Peyer's patch (tissue), 4 donors: Measurements from ENCODE around the gene RRP1B. TPM values are rescaled to one million over a fixed set of nuclear protein-coding genes. Genes with fewer than 3 reads are reported as not detected.

Experiments used
- DNase-seq, 3 donors: peaks; one replicate each; pipeline ENCODE4 v3.0.0-alpha.2; 2017 to 2019
- H3K27ac ChIP-seq, 4 donors: fragments of 200-600 bp; sonication (generic); one replicate each; pipeline ENCODE4 v1.5.1; 2016 to 2019
- H3K27me3 ChIP-seq, 2 donors: fragments of 200-600 bp; sonication (generic); one replicate each; pipeline ENCODE4 v1.5.1; 2019
- H3K36me3 ChIP-seq, 3 donors: fragments of 200-600 bp; sonication (generic); one replicate each; pipeline ENCODE4 v1.5.1; 2016 to 2019
- H3K4me1 ChIP-seq, 4 donors: fragments of 200-600 bp; sonication (generic); one replicate each; pipeline ENCODE4 v1.5.1; 2016 to 2019
- H3K4me3 ChIP-seq, 4 donors: fragments of 200-600 bp; sonication (generic); 1 replicate in 3 of 4; 2 replicates in 1 of 4; pipeline ENCODE4 v1.5.1; 2016 to 2019; ENCODE audit warnings: mild to moderate bottlenecking in 1 of 4
- H3K9me3 ChIP-seq, 4 donors: fragments of 200-600 bp; sonication (generic); one replicate each; pipeline ENCODE4 v1.5.1; 2016 to 2019; ENCODE audit warnings: mild to moderate bottlenecking in 1 of 4
- POLR2A ChIP-seq, 2 donors: fragments of 450-650 bp; IDR thresholded peaks; one replicate each; pipeline ENCODE4 v1.5.1; 2017; ENCODE audit warnings: antibody characterized with exemption in 2 of 2, mild to moderate bottlenecking in 2 of 2, moderate library complexity in 2 of 2
- total RNA-seq, 4 donors: library from RNA; depleted of rRNA; stranded (reverse); fragments of >200 nt; gene quantifications; one replicate each; pipeline ENCODE4 v1.1.0, GENCODE V29; 2016
- TF ChIP-seq, protein P1 (sequence below), 6 experiments: fragments of 450-650 bp in 4 of 6; fragments of 200-600 bp in 2 of 6; sonication (generic) in 1 of 6; IDR thresholded peaks; one replicate each; pipeline ENCODE4 v1.5.1; 2017 to 2019; ENCODE audit warnings: antibody characterized with exemption in 6 of 6, mild to moderate bottlenecking in 3 of 6, moderate library complexity in 1 of 6

Gene RRP1B
- total RNA-seq, 4 donors from 2014 or later = 10.7 to 28.1 (median 14.1) TPM

DNA sequence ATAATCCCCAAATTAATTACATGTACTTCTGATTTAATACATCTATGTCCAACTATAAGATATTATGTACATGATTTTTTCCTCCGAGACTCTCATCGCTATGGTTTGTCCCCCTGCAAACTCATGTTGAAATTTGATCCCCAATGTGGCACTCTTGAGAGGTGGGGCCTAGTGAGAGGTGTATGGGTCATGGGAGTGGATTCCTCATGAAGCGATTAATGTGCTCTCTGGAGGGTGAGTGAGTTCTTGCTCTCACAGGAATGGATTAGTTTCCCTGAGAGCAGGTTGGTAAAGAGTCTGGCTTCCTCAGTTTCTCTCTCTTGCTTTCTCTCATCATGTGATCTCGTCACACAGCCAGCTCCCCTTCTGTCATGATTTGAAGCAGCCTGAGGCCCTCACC, 16.2 kb upstream of the RRP1B start:
- H3K4me1 ChIP-seq = peaks cover 0 to 4% (median 2%) of the 10 kb centered on the region in 4 donors

DNA sequence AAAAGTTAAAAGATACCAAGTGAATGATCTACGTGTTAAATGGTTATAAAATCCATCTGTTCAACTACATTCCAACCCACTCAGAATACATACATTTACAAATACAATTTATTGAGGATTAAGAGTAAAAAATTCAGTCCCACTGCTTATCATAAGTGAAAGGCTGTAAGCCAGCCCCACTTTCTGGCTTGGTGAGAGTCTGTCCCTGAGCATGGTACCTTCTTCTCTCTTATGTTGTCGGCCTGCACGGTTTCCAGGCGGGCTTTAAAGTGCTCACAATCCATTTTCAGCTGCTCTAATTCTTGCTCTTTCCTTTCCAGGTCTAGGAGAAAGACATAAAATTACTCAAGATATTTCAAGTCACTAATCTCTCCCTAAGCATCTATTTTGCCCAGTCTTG, 15.3 kb upstream of the RRP1B start:
- no peak for DNase-seq
- no peaks in the 10 kb centered on the region for H3K27me3 ChIP-seq

More for the DNA sequence above, 16.2 kb upstream of the RRP1B start:
- no peak for DNase-seq
- no peak overlapping the region for H3K4me3 ChIP-seq
- H3K27me3 ChIP-seq = no peaks in the 10 kb centered on the region
- H3K9me3 ChIP-seq = no peaks in the 10 kb centered on the region
- no peaks in the 10 kb centered on the region for H3K36me3 ChIP-seq
- H3K27ac ChIP-seq = no peak overlapping the region
- TF ChIP-seq, protein P1, sequence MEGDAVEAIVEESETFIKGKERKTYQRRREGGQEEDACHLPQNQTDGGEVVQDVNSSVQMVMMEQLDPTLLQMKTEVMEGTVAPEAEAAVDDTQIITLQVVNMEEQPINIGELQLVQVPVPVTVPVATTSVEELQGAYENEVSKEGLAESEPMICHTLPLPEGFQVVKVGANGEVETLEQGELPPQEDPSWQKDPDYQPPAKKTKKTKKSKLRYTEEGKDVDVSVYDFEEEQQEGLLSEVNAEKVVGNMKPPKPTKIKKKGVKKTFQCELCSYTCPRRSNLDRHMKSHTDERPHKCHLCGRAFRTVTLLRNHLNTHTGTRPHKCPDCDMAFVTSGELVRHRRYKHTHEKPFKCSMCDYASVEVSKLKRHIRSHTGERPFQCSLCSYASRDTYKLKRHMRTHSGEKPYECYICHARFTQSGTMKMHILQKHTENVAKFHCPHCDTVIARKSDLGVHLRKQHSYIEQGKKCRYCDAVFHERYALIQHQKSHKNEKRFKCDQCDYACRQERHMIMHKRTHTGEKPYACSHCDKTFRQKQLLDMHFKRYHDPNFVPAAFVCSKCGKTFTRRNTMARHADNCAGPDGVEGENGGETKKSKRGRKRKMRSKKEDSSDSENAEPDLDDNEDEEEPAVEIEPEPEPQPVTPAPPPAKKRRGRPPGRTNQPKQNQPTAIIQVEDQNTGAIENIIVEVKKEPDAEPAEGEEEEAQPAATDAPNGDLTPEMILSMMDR (IDR thresholded peaks at IDR 0.05) = no peak
- no peak for TF ChIP-seq POLR2A (IDR thresholded peaks at IDR 0.05)

DNA sequence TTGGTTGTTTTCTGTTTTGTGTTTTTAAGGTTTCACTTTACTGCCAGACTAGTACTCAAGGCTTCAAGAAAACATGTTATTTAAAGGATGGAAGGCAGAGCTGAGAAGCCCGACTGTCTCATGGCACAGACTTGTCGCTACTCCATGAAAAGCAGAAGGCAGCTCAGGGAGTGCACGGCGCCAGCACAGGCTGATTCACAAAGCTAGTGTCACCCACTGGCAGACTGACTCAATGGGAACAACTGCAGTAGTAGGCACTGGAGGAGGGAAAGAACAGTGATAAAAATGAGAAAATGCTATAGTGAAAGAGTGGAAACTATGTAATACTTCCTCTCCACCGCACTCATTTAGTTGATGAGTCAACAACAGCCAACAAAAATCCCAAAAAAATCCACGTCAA, 14.8 kb upstream of the RRP1B start:
- TF ChIP-seq, protein P1 (IDR thresholded peaks at IDR 0.05) = no peak
- TF ChIP-seq POLR2A (IDR thresholded peaks at IDR 0.05) = no peak
- Histone ChIP-seq H3K27ac (no peak overlapping the region), H3K4me1 (peaks cover 0 to 4% (median 2%) of the 10 kb centered on the region in 4 donors), H3K36me3 (no peaks in the 10 kb centered on the region), H3K4me3 (no peak overlapping the region), H3K9me3 (no peaks in the 10 kb centered on the region), H3K27me3 (no peaks in the 10 kb centered on the region)
- DNase-seq = no peak

More for the DNA sequence above, 15.3 kb upstream of the RRP1B start:
- Histone ChIP-seq H3K4me1 (peaks cover 0 to 4% (median 2%) of the 10 kb centered on the region in 4 donors), H3K9me3 (no peaks in the 10 kb centered on the region), H3K27ac (no peak overlapping the region), H3K36me3 (no peaks in the 10 kb centered on the region), H3K4me3 (no peak overlapping the region)
- TF ChIP-seq, protein P1 (IDR thresholded peaks at IDR 0.05) = no peak
- TF ChIP-seq POLR2A (IDR thresholded peaks at IDR 0.05) = no peak

DNA sequence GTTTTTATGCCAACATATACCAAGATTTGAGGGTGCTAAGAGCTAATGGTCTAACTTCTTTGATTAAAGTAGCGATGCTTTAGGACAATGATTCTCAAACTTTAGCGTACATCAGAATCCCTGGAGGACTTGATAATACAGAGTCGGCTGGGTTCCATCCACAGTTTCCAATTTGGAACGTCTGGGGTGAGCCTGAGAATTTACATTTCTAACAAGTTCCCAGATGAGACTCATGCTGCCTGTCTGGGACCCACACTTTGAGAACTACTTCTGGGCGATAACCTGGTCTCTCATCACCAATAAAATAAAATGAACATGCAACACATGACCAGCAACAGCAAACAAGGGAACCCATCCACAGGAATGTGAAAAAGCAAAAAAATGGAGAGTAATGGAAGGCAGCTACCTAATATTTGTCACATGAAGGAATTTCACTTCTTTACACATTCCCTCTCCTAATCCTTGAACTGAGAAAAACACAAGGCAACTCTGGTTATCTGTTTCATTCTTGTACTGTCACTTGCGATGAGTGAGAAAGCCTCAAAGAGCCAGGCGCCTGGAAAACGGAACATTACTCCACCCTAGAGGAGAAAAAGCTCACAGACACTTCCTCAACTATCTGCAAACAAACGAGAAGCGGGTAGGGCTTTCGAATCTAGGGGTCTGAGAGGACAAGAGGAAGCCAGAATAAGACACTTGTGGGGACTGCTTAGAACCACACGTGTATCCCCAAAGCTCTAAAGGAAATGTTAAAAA, 14.0 kb upstream of the RRP1B start:
- H3K27ac ChIP-seq = peak overlapping the region in 1 of 4 donors; percentile 5
- H3K4me1 ChIP-seq = peaks cover 0 to 4% (median 2%) of the 10 kb centered on the region in 4 donors
- H3K4me3 ChIP-seq = no peak overlapping the region
- DNase-seq = peak in 2 of 3 donors; percentile 44 to 79
- no peak for TF ChIP-seq POLR2A (IDR thresholded peaks at IDR 0.05)
- TF ChIP-seq, protein P1 (IDR thresholded peaks at IDR 0.05) = peak; percentile 5 to 70 (median 56)
- H3K27me3 ChIP-seq = no peaks in the 10 kb centered on the region
- no peaks in the 10 kb centered on the region for H3K9me3 ChIP-seq
- no peaks in the 10 kb centered on the region for H3K36me3 ChIP-seq

DNA sequence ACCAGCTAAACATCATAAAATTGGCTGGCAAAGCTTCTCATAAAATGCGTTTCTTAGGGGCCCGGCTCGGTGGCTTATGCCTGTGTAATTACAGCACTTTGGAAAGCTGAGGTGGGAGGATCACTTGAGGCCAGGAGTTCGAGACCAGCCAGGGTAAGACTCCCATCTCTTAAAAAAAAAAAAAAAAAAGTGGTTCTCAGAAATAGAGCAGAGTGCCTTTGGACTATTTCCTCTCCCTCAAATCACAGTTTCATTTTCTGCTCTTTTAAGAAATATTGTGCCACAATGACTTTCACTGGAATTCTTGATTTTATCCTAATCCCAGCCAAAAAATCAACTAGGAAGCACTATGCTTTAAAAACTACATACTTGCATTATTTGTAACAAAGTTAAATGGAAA, 13.4 kb upstream of the RRP1B start:
- Histone ChIP-seq H3K27ac (peak overlapping the region in 1 of 4 donors; percentile 5), H3K27me3 (no peaks in the 10 kb centered on the region), H3K36me3 (no peaks in the 10 kb centered on the region), H3K4me3 (no peak overlapping the region), H3K4me1 (peaks cover 0 to 4% (median 2%) of the 10 kb centered on the region in 4 donors), H3K9me3 (no peaks in the 10 kb centered on the region)
- DNase-seq = no peak
- no peak for TF ChIP-seq POLR2A (IDR thresholded peaks at IDR 0.05)
- TF ChIP-seq, protein P1 (IDR thresholded peaks at IDR 0.05) = peak in 1 of 6 experiments; percentile 3
